Endothelial cell of umbilical vein (primary cell): ENCODE data around the gene KCNMA1.

Experiments used
- EZH2 ChIP-seq: IDR thresholded peaks from 2 replicates; pipeline ENCODE4 v1.6.1; 2012; ENCODE audit warnings: borderline replicate concordance, low read depth, mild to moderate bottlenecking, moderate library complexity, low read length, inconsistent platforms; ENCODE audit not compliant: severe bottlenecking
- JUN ChIP-seq: IDR thresholded peaks from 2 replicates; pipeline ENCODE4 v1.6.1; 2011; ENCODE audit warnings: borderline replicate concordance, low read depth; ENCODE audit not compliant: insufficient read length, insufficient read depth
- POLR2A ChIP-seq: IDR thresholded peaks from 2 replicates; pipeline ENCODE4 v1.6.1; 2012; ENCODE audit warnings: low read depth, mild to moderate bottlenecking, control low read depth, low read length
- POLR2AphosphoS5 ChIP-seq: IDR thresholded peaks from 2 replicates; pipeline ENCODE4 v1.6.1; 2012; ENCODE audit warnings: low read depth, mild to moderate bottlenecking, control low read depth, low read length, moderate library complexity; ENCODE audit not compliant: insufficient read depth
- TF ChIP-seq, protein P1 (sequence below), 2 donors: IDR thresholded peaks; 1 replicate in 1 of 2; 2 replicates in 1 of 2; pipeline ENCODE4 v1.5.1; 2011; ENCODE audit warnings: low read length in 2 of 2, mild to moderate bottlenecking in 2 of 2, moderate library complexity in 2 of 2, control low read depth in 1 of 2, inconsistent platforms in 1 of 2, low read depth in 1 of 2; ENCODE audit not compliant: insufficient read depth in 1 of 2; ENCODE audit errors: extremely low read depth in 1 of 2
- TF ChIP-seq, protein P2 (sequence below): IDR thresholded peaks from 2 replicates; pipeline ENCODE4 v1.6.1; 2011; ENCODE audit not compliant: insufficient read depth, insufficient read length

DNA sequence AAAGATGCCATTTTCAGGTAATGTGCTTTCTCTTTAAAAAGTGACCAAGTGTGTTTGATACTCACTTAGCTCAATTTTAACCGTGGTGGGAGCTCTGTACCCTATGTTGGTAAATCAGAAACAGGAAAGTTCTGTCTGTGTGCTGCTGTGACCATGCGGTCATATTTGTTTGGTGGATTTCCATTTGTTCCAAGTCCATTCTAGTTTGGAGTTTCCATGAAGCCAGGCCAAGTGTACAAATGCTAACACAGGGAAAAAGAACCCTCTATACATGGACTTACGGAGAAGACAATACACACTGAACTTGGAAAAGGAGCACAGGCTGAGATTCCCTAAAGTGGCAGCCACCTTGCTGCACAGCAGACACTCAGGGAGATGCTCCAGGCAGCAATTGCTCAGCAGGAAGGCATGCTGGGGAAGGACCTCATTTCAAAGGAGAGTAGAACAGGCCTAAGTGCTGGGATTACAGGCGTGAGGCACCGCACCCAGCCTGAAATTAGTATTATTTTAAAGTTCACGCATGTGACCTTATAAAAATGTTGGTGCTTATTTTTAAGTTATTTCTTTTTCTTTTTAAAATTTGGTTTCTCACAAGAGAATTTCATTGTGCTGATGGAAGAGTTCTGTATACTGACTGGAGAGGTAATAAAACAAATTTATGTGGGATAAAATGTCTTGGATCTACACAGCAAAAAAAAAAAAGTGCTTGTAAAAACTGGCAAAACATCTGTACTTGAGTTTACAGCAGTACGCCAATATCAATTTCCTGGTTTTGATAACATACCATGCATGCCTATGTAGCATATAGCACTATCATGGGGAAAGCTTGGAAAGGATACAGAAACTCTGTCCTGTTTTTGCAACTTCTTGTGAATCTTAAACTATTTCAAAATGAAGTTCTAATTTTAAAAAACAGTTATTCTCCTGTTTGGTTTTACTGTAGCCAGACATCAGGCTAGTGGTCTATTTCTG is 436.2 kb downstream of the KCNMA1 start:
- TF ChIP-seq JUN (no peak), POLR2A (no peak), POLR2AphosphoS5 (no peak), EZH2 (no peak)
- TF ChIP-seq, protein P1, sequence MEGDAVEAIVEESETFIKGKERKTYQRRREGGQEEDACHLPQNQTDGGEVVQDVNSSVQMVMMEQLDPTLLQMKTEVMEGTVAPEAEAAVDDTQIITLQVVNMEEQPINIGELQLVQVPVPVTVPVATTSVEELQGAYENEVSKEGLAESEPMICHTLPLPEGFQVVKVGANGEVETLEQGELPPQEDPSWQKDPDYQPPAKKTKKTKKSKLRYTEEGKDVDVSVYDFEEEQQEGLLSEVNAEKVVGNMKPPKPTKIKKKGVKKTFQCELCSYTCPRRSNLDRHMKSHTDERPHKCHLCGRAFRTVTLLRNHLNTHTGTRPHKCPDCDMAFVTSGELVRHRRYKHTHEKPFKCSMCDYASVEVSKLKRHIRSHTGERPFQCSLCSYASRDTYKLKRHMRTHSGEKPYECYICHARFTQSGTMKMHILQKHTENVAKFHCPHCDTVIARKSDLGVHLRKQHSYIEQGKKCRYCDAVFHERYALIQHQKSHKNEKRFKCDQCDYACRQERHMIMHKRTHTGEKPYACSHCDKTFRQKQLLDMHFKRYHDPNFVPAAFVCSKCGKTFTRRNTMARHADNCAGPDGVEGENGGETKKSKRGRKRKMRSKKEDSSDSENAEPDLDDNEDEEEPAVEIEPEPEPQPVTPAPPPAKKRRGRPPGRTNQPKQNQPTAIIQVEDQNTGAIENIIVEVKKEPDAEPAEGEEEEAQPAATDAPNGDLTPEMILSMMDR (IDR thresholded peaks at IDR 0.05; ENCODE audit: extremely low read depth in 1 of 2, insufficient read depth in 1 of 2, low read depth in 1 of 2, low read length in 2 of 2): no peak
- TF ChIP-seq, protein P2, sequence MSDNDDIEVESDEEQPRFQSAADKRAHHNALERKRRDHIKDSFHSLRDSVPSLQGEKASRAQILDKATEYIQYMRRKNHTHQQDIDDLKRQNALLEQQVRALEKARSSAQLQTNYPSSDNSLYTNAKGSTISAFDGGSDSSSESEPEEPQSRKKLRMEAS: no peak
